Urinary bladder (tissue), 4 donors: ENCODE data around the gene HNRNPLL. TPM values are rescaled to one million over a fixed set of nuclear protein-coding genes. Genes with fewer than 3 reads are reported as not detected.

ENCODE experiments used
- DNase-seq: peaks from one replicate; pipeline ENCODE4 v3.0.0-alpha.2; 2015; ENCODE audit errors: extremely low spot score
- H3K27ac ChIP-seq: one replicate; pipeline ENCODE4 v1.5.1; 2013; ENCODE audit warnings: low read depth, mild to moderate bottlenecking, moderate library complexity
- H3K36me3 ChIP-seq: one replicate; pipeline ENCODE4 v1.6.1; 2013; ENCODE audit warnings: mild to moderate bottlenecking, moderate library complexity; ENCODE audit not compliant: insufficient read depth
- H3K4me1 ChIP-seq: one replicate; pipeline ENCODE4 v1.6.1; 2013; ENCODE audit warnings: mild to moderate bottlenecking, moderate library complexity; ENCODE audit not compliant: insufficient read depth
- H3K4me3 ChIP-seq: one replicate; pipeline ENCODE4 v1.5.1; 2013; ENCODE audit warnings: low read depth, low read length
- WGBS: extraction: QIAGEN DNeasy Blood & Tissue Kit; methylation state at CpG from one replicate; pipeline ENCODE4 v1.1.7; 2013; 5-methylcytosine and 5-hydroxymethylcytosine counted together
- polyA plus RNA-seq: library from polyadenylated mRNA; stranded (reverse); fragments of 200-250 nt; gene quantifications from one replicate; pipeline ENCODE4 v1.2.3, GENCODE V29; 2013
- total RNA-seq: library from RNA; depleted of rRNA; stranded (reverse); fragments of >200 nt; gene quantifications from one replicate; pipeline ENCODE4 v1.2.3, GENCODE V29; 2014
- donor health status: healthy with polysubstance abuse.
- donor health status: healthy.

The HNRNPLL gene
- total and polyA plus RNA-seq, 2 donors = 28.4 to 106 TPM

DNA sequence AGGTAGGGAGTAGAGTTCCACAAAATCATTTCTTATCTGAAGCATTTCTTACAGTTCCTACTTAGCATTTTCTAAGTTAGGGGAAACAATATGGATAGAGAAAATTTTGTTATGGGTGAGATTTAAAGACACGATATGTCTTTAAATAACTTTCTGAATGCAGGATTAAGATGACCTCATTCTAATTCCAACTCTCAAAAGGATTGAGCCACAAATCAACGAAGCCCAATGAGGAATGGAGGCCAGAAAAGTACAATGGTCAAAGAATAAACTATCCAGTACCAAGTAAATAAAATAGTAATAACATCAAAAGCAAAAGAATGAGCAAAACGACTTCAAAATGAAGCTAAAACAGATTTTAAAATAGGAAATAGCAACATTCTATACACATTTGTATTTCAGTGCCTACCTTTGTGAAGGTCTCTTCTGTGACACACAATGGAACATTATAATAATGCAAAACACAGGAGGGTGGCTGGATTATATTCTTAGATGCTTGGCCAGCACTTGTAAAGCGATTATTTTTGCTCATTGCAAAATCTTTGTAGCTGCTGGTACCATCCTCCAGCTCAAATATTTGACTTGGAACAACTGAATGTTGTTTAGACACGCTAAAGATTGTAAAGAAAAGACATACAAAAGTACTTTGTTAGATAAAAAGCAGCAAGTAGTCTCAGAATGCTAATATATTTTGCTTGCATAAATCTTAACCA is 33.8 kb downstream of the HNRNPLL start:
- Histone ChIP-seq H3K27ac (no peak overlapping the region), H3K36me3 (peaks cover 4% of the 10 kb centered on the region), H3K4me3 (no peak overlapping the region), H3K4me1 (no peaks in the 10 kb centered on the region)
- DNase-seq = no peak
- 69% methylated on average over 5 of the region's 5 CpGs for WGBS

DNA sequence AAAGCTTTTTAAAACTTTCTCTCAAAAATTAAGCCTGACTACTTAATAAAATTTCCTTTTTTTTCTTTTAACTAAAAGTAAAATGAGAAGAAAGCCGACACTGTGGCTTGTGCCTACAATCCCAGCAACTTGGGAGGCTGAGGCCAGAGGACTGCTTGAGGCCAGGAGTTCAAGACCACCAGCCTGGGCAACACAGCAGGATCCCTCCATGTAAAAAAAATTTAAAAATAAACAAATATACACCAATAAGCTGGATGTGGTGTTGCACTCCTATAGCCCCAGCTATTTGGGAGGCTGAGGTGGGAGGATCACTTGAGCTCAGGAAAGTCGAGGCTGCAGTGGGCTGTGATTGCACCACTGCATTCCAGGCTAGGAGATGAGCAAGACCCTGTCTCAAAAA is 37.4 kb downstream of the HNRNPLL start:
- peaks cover 4% of the 10 kb centered on the region for H3K36me3 ChIP-seq
- H3K4me3 ChIP-seq = no peak overlapping the region
- H3K27ac ChIP-seq = no peak overlapping the region
- DNase-seq = no peak
- WGBS = 93% methylated on average over 2 of the region's 2 CpGs
- H3K4me1 ChIP-seq = no peaks in the 10 kb centered on the region

DNA sequence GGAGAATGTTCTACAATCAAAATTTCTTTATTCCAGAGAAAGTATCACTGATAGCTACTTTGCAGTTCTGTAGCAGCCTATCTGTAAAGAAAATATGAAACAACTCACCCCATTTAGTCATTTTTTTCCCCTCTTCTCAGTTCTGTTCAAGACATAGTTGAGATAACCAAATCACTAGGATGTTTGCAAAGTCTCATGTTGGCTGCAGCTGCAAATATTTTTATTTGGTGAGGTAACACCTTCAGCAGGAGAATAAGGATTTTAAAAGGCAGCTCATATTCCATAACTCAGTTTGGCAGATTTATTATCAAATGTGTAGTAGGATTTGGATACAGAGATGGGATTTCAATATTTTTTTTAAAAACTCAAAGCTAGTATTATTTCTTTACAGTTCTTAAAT is 41.0 kb downstream of the HNRNPLL start:
- Histone ChIP-seq H3K4me1 (no peaks in the 10 kb centered on the region), H3K27ac (no peak overlapping the region), H3K36me3 (peaks cover 2% of the 10 kb centered on the region), H3K4me3 (no peak overlapping the region)
- DNase-seq = no peak

DNA sequence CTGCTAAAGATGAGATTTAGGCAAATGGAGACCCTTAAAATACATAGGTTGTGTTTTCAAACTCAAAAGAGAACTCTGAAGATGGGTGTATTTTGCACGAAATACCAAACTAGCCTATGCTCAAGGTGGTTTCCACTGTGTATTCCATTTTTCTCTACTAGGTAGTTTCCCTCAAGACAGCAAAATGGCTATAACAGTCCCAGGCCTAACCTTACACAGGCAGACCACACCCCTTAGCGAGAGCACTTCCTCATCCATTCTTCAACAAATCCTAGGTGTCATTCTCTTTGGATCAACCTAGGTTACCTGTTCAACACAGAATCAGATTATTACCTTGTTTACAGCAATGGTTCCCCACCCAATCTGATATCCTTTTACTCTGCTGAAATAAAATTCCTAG is 42.6 kb downstream of the HNRNPLL start:
- no peak for DNase-seq
- Histone ChIP-seq H3K36me3 (peaks cover 5% of the 10 kb centered on the region), H3K4me1 (no peaks in the 10 kb centered on the region), H3K27ac (no peak overlapping the region), H3K4me3 (no peak overlapping the region)
- WGBS = 100% methylated on average over 2 of the region's 2 CpGs

DNA sequence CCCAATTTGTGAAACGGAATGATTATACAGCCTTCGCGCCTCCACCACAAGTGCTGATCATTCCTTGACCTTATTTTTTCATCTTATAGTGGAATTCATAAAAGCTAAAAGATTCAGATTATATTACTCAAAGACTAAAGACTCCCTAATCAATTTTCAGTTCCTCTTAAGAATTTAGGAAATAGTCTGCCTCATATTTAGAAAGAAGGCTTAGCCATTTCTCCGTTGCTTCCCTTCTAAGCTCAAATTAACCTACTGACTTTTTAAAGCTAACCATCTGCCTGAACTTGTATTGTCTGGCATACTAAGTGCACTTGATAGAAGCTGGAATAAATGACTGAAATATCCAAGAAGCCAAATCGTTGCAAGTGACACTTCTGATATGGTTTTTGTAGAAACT is 44.7 kb downstream of the HNRNPLL start:
- DNase-seq = no peak
- H3K36me3 ChIP-seq = peaks cover 5% of the 10 kb centered on the region
- 93% methylated on average over 5 of the region's 5 CpGs for WGBS
- H3K4me3 ChIP-seq = no peak overlapping the region
- H3K27ac ChIP-seq = no peak overlapping the region
- no peaks in the 10 kb centered on the region for H3K4me1 ChIP-seq

DNA sequence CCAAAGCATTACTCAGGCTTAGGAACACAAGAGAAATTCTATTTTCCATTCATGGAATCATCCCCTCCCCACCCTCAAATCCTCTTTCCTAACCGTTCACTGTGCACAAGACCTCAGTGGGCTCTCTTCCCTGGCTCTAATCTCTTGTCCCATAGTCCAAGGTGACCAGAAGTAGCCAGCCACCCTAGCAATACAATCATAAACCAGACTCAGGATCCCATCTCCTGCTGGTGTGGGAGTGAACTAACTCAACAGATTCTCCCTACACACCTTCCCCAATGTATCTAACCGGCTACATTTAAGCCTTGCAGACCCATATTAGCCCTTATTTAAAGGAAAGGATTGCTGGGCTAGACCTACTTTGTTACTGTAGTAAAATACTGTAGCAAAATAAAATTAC is 45.5 kb downstream of the HNRNPLL start:
- no peak overlapping the region for H3K4me3 ChIP-seq
- WGBS = 77% methylated on average over 2 of the region's 2 CpGs
- no peak for DNase-seq
- no peaks in the 10 kb centered on the region for H3K4me1 ChIP-seq
- no peak overlapping the region for H3K27ac ChIP-seq
- H3K36me3 ChIP-seq = peaks cover 5% of the 10 kb centered on the region

DNA sequence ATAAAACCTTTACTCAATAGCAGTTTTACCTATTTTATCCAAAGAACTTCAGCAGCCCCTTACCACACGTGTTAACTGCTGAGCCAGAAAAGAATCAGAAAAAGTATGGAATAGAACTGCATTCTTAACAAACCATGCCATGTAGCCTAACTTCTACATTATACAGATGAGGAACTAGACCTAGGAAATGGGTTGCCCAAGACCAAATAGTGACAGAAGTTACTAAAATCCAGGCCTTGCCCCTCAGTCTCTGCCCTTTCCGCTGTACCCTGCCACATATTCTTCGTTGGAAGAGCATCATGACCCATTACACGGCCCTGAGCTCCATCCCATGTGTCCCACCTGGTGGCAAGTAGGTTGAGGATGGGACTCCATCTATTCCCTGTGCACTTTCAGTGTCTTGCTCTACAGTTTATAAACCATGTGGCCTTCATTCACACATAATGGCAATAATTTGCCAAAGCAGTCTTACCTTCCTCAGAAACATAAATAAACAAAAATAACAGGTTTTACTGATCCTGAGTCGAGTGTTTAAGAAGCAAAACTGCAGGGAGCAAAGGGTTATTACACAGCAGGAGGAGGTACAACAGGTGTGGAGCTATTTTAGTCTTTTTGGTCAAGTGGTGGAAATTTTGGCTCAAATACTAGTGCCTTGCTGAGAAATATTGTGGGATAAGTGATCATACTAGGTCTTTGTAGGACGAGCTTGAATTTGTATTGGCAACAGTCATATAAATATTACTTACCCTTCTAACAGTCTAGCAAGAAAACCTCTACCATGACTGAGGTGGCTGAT is 46.5 kb downstream of the HNRNPLL start:
- Histone ChIP-seq H3K36me3 (peaks cover 5% of the 10 kb centered on the region), H3K4me3 (no peak overlapping the region), H3K4me1 (no peaks in the 10 kb centered on the region), H3K27ac (no peak overlapping the region)
- DNase-seq = no peak
- WGBS = 85% methylated on average over 6 of the region's 6 CpGs

DNA sequence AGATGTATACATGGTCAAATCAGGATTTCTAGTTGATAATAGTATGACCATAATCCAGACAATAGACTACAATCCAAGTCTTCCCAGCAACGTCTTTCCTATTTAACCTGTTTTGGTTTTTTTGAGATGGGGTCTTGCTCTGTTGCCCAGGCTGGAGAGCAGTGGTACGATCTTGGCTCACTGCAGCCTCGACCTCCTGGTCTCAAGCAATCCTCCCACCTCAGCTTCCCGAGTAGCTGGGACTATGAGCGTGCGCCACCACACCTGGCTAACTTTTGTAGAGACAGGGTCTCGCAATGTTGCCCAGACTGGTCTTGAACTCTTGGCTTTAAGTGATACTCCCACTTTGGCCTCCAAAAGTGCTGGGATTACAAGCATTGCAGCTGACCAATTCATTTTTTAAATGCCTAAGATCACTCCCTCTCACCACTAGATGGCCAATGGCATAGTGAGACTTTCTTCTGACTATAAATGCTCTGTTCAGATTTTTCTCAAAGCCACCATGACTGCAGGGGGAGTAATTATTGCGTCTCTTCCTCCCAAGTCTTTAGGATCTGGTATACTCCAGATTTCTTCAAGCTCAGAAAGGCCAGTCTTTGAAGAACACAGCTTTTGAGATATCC is 47.6 kb downstream of the HNRNPLL start:
- H3K4me3 ChIP-seq = no peak overlapping the region
- H3K36me3 ChIP-seq = peaks cover 5% of the 10 kb centered on the region
- no peak overlapping the region for H3K27ac ChIP-seq
- DNase-seq = no peak
- 96% methylated on average over 8 of the region's 8 CpGs for WGBS
- no peaks in the 10 kb centered on the region for H3K4me1 ChIP-seq

DNA sequence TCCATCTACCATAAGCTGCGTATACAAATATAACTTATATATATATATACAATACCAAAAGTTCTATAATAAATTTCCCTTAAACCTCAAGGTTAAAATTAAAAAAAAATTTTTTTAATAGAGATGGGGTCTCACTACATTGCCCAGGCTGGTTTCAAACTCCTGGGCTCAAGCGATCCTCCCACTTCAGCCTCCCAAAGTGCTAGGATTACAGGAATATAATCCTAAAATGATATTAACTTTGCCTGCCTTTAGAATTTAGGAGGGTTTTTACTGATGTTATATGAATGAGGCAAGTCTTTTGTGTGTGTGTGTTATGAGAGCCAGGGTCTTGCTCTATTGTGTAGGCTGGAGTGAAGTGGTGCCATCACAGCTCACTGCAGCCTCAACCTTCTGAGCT is 49.2 kb downstream of the HNRNPLL start:
- DNase-seq = no peak
- 76% methylated on average over 2 of the region's 2 CpGs for WGBS
- no peak overlapping the region for H3K4me3 ChIP-seq
- peaks cover 5% of the 10 kb centered on the region for H3K36me3 ChIP-seq
- H3K4me1 ChIP-seq = no peaks in the 10 kb centered on the region
- no peak overlapping the region for H3K27ac ChIP-seq

DNA sequence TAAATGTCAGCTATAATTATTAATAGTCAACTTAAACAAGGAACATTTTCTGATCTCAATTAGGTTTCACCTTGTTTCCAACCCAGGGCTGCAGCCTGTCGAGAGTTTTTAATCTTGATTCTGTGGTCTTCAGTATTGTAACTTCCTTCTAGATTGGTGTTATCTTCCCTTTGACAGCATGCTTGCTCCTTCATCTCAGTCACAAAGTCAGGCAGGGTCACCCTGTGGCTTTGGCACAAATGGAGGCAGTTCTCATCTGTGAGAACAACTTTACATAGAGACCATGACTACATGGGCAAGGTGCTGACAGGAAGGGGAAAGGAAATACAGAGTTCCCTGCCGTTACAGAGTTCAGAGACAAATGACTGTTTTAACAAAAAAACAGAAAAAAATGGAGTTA is 50.5 kb downstream of the HNRNPLL start:
- no peaks in the 10 kb centered on the region for H3K4me1 ChIP-seq
- peaks cover 3% of the 10 kb centered on the region for H3K36me3 ChIP-seq
- DNase-seq = no peak
- no peak overlapping the region for H3K27ac ChIP-seq
- no peak overlapping the region for H3K4me3 ChIP-seq
- WGBS = 32% methylated on average over 2 of the region's 2 CpGs

DNA sequence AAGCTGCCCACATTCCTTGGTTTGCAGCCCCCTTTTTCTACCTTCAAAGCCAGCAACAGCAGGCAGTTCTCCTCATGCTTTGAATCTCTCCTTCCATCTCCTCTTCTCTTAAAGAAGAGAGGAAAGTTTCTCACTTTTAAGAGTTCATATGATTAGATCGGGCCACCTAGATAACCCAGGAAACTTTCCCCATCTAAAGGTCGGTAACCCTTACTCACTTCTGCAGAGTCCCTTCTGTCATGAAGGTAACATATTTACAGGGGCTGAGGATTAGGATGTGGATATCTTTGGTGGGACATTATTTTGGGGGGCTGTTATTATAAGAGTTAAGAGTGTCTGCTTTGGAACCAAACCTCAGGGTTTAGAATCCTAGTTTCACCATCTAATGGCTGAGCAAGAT is 51.0 kb downstream of the HNRNPLL start:
- Histone ChIP-seq H3K4me1 (no peaks in the 10 kb centered on the region), H3K4me3 (no peak overlapping the region), H3K27ac (no peak overlapping the region), H3K36me3 (peaks cover 3% of the 10 kb centered on the region)
- 89% methylated on average over 2 of the region's 2 CpGs for WGBS
- no peak for DNase-seq

DNA sequence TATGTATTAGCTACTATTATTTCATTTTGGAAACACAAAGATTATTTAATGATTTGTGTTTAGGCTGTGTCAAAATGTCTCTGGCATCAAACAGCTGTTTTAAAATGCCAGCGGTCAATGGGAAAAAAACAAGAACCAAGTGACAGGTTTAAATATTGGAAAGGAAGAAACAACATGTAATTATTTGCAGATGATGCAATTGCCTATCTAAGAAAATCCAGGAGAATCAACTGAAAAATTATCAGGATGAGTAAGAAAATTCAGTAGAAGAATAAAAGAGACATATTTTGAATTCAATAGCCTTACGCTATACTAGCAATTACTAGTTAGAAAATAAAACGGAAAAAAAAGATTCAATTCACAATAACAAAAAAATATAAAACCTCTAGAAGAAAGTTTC is 51.6 kb downstream of the HNRNPLL start:
- no peaks in the 10 kb centered on the region for H3K36me3 ChIP-seq
- H3K27ac ChIP-seq = no peak overlapping the region
- H3K4me1 ChIP-seq = no peaks in the 10 kb centered on the region
- H3K4me3 ChIP-seq = no peak overlapping the region
- no peak for DNase-seq
- WGBS = 95% methylated on average over 3 of the region's 3 CpGs

DNA sequence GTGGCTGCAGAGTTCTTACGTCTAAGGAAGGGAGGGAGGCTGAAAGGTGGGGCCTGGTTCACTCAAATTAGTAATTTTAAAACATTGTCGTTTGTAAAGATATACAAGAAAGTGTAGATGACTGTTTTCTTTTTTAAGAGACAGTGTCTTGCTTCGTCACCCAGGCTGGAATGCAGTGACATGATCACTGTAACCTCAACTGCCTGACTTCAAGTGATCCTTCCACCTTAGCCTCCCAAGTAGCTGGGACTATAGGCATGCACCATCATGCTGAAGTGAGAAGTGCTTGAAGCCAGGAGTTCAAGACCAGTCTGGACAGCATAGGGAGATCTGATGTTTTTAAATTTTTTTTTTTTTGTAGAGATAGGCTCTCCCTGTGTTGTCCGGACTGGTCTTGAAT is 52.9 kb downstream of the HNRNPLL start:
- no peak for DNase-seq
- H3K27ac ChIP-seq = no peak overlapping the region
- 75% methylated on average over 4 of the region's 4 CpGs for WGBS
- H3K4me3 ChIP-seq = no peak overlapping the region
- no peaks in the 10 kb centered on the region for H3K4me1 ChIP-seq
- no peaks in the 10 kb centered on the region for H3K36me3 ChIP-seq

DNA sequence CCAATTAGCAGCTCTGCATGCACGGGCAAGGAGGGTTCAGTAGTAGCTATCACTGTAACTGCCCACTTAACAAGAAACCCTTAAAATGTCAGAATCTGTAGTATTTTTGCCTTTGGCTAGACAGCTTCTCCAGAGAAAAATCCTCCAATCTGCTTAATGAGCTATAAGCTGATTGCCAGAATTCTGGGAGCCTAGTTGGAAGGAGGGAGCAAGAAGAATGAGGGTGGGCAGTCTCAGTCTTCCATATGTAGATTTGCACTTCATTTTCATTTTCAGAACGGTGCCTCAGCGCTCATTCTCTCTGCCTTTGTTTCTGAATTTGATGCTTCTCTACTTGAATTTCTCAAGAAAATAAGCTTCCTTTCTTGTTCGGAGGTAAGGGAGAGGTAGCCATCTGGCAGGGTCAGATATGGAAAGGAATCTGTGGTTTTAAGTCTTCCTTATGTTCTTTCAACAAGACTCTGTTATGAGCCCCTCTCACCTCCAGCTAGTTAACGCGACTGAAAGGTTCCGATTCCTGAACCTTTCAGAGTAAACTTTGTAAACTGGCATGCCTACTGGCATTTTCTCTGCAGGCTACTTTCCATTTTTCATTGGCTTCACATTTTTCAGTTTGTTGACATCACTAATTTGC is 53.5 kb downstream of the HNRNPLL start:
- Histone ChIP-seq H3K27ac (no peak overlapping the region), H3K4me1 (no peaks in the 10 kb centered on the region), H3K36me3 (no peaks in the 10 kb centered on the region), H3K4me3 (no peak overlapping the region)
- DNase-seq = no peak
- WGBS = 54% methylated on average over 7 of the region's 7 CpGs
